ENCODE results near the gene KLHL22.
"Not testable (repeated sequence)": the region's sequence is repeated elsewhere in the genome, so short reads cannot be mapped to it uniquely, and the experiment has no call there.

The KLHL22 gene

DNA sequence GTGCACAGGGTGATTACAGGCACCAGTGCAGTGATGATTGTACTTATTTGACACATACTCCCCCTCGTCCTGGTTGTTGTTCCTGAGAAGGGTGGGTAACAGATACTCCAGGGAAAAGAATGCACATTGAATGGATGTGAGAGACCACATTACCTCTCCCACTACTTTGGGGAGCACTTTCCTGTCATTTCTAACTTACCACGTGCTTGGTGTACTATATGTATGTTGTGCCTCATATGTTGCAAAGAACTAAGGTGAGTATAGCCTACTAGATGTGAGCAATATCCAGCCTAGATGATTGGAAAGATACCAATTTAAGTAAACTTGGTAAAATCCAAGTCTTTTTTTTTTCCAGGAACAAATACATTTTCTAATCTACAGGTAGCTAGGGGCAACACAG lies 43.7 kb downstream of the KLHL22 start:
- DNase-seq (ENCODE audit: low read depth, low spot score), result no peak
- H3K27ac ChIP-seq, result no peak overlapping the region

DNA sequence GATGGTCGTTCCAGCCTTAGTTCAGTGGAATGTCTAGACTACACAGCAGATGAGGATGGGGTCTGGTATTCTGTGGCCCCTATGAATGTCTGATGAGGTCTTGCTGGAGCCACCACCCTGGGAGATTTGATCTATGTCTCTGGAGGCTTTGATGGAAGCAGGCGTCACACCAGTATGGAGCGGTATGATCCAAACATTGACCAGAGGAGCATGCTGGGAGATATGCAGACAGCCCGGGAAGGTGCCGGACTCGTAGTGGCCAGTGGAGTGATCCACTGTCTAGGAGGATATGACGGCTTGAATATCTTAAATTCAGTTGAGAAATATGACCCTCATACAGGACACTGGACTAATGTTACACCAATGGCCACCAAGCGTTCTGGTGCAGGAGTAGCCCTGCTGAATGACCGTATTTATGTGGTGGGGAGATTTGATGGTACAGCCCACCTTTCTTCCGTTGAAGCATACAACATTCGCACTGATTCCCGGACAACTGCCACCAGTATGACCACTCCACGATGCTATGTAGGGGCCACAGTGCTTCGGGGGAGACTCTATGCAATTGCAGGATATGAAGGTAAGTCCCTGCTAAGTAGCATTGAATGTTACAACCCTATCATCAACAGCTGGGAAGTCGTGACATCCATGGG lies 44.3 kb downstream of the KLHL22 start:
- not testable (repeated sequence) for DNase-seq (ENCODE audit: low read depth, low spot score); H3K27ac ChIP-seq

DNA sequence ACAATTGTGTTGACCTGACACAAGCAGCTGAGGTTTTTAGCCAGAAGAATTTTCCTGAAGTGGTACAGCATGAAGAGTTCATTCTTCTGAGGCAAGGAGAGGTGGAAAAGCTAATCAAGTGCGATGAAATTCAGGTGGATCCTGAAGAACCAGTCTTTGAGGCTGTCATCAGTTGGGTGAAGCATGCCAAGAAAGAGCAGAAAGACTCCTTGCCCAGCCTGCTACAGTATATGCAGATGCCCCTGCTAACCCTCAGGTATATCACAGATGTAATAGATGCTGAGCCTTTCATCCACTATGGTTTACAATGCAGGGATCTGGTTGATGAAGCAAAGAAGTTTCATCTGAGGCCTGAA lies 45.1 kb downstream of the KLHL22 start:
- no peak overlapping the region for H3K27ac ChIP-seq
- no peak for DNase-seq (ENCODE audit: low read depth, low spot score)

DNA sequence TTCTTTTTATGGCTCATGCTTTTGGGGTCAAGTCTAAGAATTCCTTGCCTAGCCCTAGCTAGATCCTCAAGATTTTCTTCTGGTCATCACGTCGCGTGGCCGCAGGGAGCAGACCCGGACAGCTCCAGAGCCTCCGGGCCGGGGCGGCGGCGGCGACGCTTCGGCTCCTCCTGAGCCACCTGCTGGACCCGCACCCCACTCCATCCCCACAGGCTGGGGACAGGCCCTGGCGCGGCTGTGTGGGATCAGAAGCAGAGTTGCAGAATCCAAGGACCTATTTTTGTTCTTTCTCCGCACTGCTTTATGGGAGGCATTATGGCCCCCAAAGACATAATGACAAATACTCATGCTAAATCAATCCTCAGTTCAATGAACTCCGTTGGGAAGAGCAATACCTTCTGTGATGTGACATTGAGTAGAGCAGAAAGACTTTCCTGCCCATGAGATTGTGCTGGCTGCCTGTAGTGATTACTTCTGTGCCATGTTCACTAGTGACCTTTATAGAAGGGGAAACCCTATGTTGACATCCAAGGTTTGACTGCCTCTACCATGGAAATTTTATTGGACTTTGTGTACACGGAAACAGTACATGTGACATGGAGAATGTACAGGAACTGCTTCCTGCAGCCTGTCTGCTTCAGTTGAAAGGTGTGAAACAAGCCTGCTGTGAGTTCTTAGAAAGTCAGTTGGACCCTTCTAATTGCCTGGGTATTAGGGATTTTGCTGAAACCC lies 45.6 kb downstream of the KLHL22 start:
- no peak for DNase-seq (ENCODE audit: low read depth, low spot score)
- no peak overlapping the region for H3K27ac ChIP-seq

DNA sequence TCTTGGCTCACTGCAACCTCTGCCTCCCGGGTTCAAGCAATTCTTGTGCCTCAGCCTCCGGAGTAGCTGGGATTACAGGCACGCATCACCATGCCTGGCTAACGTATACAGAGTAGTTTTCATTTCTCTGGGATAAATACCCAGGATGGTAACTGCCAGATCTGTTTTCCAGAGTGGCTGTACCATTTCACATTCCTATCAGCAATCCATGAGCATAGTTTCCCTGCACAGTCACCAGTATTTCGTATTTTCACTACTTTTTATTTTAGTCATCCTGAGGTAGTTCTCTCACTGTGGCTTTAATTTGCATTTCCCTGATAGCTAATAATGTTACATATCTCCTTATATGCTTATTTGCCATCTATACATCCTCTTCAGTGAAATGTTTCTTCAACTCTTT lies 47.0 kb downstream of the KLHL22 start:
- no peak for DNase-seq (ENCODE audit: low read depth, low spot score)
- no peak overlapping the region for H3K27ac ChIP-seq

DNA sequence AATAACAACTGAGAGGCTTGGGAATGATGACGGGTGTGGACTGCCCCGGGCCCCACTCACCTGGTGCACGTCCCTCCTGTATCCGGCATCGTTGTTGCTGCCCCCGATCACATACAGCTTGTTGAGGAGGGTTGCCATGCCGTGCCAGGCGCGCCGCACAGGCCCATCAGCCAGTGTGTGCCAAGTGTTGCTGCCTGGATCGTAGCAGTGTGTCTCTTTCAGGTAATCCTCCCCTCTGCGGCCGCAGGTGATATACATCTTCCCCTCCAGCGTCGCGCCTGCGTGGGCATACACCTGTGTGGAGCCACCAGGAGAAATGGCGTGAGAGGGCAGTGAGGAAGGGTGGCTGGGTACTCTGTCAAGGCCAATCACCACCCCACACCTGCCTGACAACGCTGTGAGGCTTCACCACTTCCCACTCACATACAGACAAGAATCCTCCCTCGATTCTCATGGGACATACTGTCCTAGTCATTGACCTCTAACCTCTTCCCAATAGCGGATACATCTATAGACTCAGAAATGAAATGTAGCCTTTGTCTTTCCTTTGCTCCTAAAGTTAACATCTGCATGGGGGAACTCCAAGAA lies 49.1 kb downstream of the KLHL22 start:
- no peak for DNase-seq (ENCODE audit: low read depth, low spot score)
- no peak overlapping the region for H3K27ac ChIP-seq

DNA sequence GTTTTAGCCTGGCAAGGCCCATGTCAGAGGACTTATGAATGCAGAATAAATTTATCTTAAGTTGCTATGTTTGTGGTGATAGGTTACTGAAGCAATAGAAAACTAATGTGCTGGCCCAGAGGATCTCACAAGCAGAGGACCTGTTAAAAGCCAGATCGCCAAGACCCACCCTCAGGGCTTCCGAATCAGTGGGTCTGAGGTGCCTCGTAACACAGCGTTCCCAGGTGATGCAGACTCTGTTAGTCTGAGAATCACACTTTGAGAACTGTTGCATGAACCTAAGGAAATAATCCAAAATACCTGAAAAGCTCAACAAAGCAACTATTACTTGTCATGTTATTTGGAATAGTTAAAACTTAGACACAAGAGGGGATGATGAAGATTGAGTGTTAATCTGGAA lies 51.3 kb downstream of the KLHL22 start:
- H3K27ac ChIP-seq, result no peak overlapping the region
- no peak for DNase-seq (ENCODE audit: low read depth, low spot score)

DNA sequence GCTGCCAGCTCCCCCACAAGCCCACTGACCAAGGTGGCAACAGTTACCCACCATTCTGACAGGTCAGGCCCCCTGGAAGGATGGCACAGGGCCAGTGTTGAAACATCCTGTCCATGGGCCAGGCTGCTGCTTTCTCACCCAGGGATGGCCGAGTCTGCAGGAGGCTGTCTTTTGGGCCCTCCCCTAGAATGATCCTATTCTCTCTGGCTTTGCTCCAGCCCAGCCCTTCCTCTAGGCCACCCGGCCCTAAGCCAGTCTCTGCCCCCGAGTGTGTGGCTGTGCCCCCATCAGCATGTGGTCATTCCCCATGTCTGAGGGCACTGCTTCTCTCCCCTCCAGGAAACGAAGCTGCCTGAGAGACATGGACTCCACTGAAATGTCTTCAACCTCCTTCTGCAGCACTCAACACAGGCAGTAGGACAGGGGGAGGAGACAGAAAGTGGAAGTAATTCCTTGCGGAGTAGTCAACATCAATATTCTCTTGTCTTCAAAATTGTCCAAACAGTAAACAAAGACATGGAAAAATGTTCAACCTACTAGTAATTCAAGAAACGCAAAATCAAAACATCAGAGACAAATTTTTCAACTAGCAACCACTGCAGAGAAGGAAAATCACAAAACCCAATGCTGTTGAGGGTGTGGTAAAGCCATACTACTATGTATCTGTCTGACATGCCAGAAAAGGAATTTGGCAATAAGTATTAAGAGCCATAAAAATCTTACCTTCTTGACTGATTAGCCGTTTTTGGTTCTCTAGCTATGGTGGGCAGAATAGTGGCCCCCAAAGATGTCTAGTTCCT lies 52.9 kb downstream of the KLHL22 start:
- no peak overlapping the region for H3K27ac ChIP-seq
- DNase-seq (ENCODE audit: low read depth, low spot score), result no peak

DNA sequence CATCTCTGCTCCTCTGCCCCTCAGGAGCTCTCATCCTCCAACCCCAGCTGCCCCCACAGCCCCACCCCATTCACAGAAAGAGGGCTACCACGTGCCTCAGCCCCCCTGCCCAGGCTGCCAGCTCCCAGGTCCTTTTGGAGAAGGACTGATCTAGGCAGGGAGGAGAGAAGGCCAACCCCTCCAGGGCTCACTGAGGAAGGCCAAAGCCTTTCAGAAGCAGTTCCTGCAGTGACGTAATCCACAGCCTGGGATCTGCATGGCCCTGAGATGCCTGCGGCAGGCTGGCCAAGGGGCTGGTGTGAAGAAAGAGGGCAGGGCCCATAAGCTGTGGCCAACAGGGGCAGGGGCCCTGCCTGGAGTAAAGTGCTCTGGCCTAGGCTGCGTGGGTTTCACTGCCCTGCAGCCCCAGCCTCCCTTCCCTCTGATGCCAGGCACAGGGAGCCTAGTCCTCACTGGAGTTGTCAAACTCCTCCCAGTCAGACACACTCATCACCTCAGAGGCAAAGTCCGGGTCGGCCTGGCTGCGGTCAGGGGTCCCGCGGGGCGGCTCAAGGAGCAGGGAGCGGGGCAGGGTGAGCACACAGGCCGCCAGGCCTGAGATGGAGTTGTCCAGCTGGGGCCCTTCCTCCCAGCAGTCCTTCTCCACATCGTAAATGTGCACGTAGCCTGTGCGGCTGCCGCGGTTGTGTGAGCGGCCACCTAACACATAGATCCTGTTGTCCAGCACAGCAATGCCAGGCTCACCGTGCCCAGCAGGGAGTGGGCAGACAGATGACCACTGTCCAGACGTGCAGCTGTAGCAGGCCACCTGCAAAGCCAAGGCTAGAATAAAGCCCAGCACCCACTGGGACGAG lies 53.7 kb downstream of the KLHL22 start:
- H3K27ac ChIP-seq, result no peak overlapping the region
- DNase-seq (ENCODE audit: low read depth, low spot score), result no peak

DNA sequence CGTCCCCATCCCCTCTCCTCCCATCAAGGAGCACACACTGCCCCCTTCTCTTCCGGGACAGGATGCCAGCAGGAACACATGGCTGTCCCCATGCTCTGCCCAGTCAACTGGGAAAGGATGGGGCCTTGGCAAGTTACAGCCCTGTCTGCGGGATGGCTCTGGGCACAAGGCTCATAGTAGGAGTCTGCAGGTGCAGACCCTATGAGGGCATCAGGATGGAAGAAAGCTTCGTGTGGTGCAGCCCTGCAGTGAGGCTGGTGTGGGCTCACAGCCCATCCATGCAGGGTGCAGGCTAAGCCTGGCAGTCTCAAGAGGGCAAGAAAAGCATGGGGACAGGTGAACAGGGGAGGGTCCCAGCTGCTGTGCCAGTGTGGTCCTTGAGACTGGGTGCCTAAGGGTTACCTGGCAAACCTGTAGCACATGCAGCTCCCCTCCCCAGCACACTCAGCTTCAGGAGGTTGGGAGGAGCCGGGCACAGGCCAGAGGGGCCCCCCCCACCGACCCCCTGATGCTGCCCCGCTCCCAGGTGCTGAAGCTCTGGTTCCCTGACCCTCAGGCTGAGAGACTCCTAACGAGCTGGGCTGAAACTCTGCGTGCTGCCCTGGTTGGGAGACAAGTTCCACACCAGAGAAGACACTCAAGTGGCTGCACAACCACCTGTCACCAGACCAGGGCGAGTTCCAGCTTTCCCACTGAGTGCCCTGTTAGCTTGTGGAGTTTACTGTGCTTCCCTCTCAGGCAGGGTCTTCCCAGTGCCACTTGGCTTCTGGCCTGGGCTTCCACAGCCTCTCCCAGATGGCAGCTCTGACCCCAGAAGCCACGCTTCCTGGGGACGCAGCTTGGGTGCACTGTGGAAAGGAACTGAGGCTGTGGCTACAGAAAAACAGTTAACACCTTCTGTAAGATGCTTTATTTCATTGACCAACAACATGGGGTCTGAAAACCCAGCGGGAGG lies 54.7 kb downstream of the KLHL22 start:
- DNase-seq (ENCODE audit: low read depth, low spot score), result no peak
- no peak overlapping the region for H3K27ac ChIP-seq

DNA sequence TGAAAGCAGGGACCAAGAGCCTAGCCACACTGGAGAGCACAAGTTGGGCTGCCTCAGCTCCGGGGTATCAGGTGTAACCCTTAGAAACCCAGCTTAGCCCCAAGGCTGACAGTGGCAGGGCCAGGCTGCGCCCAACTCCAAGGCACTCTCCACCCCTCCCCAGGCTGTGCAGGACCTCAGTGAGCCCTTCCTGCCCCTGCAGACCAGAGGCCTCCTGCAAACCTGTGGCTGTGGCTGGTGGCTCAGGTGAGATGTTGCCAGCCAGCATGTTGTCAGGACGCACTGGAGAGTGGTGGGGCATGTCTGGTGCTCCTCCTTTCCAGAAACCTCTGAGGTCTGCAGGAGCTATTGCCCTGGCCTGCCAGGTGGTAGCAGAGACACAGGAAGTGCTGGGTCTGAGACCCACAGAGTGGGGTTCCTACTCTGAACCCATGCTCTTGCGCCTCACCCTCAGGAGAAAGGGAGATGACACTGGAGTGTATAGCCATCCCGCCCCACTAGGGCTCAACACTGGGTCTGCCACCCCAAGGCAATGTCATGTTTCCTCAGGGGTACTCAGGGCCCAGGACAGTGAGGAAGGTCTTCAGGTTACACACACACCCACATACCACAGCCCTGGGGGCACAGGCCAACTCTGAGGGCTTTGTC lies 55.5 kb downstream of the KLHL22 start:
- DNase-seq (ENCODE audit: low read depth, low spot score), result no peak

DNA sequence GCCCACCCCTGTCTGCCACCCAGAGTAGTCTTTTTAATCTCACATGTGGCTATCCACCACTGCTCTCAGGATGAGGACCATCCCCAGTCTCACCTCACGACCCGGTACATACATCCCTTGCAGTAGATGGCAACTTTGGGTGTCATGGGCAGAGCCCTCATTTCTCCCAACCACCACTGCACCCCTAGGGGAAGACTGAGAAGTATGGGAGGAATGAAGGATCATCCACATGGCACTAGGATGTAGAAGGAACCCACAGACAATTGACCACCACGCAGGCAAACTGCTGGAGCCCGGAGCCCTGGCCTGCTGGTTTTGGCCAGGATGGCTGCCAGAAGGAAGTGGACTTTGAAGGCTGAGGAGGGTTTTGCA lies 56.1 kb downstream of the KLHL22 start:
- DNase-seq (ENCODE audit: low read depth, low spot score), result no peak
- H3K27ac ChIP-seq, result no peak overlapping the region

More for the DNA sequence above, 55.5 kb downstream of the KLHL22 start:
- no peak overlapping the region for H3K27ac ChIP-seq

DNA sequence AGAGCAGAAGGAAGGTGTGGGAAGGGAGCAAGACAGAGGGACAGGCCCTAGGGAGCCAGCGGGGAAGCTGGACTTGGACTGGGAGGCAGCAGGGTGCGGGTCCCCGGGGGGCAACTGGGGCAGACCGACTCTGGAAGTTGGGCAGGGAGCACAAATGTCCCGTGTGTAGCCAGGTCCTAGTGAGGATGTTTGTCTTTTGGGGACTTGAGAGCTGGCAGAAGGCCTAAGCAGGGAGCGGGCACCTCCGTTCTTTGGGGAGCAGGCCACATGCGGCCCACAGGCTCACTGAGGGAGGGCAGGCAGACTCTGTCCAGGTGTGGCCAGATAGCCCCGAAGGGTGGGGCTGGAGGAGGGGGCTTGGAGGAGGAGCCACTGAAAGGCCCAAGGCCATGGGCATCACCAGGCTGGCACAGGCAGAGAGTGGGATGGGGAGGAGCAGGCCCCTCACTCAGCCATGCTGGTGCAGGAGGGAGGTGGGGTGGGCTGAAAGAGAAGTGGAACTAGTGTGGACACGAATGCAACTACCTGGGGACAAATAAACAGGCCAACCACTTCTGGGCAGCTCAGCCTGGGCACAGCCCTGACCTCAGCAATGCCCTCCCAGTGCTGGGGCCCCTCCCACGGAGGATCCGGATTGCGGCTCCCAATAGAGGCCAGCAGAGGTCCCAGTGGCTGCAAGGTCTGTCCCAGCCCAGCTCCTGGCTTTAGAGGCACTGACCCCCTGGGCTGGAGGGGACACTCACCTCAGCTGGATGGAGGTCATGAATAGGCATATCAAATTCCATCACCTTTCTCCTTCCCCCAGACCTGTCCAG lies 56.7 kb downstream of the KLHL22 start:
- no peak for DNase-seq (ENCODE audit: low read depth, low spot score)
- no peak overlapping the region for H3K27ac ChIP-seq

DNA sequence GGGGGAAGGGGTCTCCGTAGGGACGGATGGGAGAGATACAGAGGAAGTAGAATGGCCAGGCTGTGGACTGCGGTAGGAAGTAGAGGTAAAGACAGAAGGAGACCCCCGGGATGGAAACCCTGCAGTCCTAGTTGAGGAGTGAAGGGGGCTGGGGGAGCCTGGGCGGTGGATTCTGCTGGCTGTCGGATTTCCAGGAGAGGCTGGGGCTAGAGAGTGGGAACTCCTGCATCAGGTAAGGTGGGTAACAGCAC lies 57.2 kb downstream of the KLHL22 start:
- no peak overlapping the region for H3K27ac ChIP-seq
- no peak for DNase-seq (ENCODE audit: low read depth, low spot score)

DNA sequence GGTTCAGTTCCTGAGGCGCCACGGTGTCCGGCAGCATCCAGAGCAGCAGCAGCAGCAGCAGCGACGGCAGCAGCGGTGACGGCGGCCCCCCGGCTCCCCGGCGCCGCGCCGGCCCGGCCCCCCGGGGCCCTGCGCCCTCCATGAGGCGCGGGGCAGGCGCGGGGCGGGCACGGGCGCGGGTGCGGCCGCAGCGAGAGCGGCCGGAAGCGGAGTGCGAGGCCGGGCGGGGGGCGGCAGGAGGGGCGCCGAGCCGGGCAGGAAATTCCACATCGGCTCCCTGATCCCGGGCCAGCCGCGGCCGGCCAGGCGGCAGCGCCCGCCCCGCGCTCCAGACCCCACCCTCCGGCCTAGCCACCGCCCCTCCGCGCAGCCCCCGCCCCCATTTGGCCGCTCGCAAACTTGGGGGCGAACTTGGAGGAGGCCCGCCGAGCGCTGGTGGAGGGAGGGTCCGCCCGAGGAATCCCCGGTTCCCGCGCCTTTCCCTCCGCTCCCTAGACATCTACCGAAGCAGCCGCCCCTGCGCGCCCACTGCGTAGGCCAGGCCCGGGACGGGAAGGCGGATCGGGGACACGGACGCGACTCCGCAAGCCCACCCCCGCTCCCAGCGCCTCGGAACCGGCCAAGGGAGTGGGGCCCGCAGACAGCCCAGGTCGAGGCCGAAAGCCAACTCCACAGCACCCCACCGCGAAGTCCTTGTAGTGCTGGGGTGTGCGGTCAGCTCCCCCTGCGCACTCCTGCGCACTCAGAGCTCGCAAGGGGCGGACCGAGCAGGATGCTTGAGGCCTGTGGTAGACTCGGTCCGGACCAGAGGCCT lies 57.8 kb downstream of the KLHL22 start, which contains the start of gene SCARF2:
Gene SCARF2 (minus strand): TSS at position 213 of the 814 bp plus-strand sequence. CDS start 71 bp downstream, at position 142.
- H3K27ac ChIP-seq, result no peak within 1 kb of the TSS
- DNase-seq (ENCODE audit: low read depth, low spot score), result no peak

DNA sequence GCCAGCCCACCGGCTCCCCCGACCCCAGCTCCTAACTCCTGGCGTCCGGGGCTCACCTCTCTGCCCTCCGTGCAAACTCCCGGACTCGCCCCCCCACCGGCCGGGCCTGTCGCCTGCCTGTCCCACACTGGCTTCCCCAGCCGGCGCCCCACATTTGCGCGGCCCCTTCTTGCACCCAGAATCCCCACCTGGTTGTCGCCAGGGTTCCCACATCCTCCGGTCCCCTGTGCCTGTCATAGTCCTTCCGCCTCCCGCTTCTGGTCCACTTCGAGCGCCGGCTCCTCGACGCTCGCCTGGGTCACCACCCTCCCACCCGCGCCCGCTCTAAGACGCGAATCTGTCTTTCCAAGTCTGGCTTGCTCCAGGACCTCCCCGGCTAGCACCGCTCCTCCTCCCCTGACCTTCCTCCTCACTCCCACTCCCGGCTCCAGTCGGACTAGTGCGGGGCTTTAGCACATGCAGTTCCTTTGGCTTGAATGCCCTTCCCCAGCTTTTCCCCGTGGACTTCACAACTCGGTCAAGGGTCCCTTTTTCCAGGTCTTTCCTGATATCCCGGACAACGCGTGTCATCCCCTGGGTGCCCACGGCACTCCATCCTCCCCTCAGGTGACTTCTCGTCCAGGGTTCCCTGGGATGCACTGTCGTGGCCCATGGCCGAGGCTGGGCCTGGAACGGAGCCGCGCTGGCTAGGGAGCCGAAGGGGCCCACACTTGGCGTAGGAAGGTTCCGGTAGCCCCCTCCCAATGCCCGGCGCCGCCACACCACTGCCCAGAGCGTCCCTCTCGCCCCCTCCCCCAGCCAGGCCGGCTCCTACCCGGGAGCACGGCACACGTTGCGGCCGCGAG lies 58.6 kb downstream of the KLHL22 start:
- DNase-seq (ENCODE audit: low read depth, low spot score), result no peak
- no peak overlapping the region for H3K27ac ChIP-seq

Measured in epithelial cell of prostate (primary cell).